GM12865 (cell line): ENCODE measurements around the gene RHBDD1.
A peak's percentile ranks its signal among the peaks of the same experiment; 100 is the strongest.

Experiments
- DNase-seq: peaks from one replicate; pipeline ENCODE4 v3.0.0; 2010; ENCODE audit warnings: low read depth
- H3K4me3 ChIP-seq: 2 replicates; pipeline ENCODE4 v1.5.1; 2011; ENCODE audit warnings: mild to moderate bottlenecking, low read depth, low read length, control low read depth
- TF ChIP-seq, protein P1 (sequence below): IDR thresholded peaks from 2 replicates; pipeline ENCODE4 v1.5.1; 2011; ENCODE audit warnings: low read length, control low read depth, low read depth, inconsistent platforms; ENCODE audit not compliant: insufficient read depth; ENCODE audit errors: missing control alignments

The RHBDD1 gene

DNA sequence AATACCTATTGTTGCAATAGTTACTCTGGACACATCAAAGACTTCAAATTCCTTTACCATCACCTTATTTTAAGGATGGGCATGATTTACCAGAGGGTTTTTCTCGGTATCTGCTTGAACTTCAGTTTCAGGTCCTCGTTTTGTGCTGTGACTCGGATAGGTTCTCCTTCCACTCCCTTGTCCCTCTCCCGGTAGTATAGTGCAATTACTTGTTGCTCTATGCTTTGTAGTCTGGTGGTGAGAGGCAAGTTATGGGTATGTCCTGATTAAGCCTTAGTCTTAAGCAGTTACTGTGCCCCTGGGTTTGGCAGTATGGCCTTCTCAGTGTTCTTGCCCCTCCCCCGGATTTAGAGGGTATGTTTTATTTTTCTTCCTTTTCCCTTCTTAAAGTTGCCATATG, 96.6 kb downstream of the RHBDD1 start:
- TF ChIP-seq, protein P1, sequence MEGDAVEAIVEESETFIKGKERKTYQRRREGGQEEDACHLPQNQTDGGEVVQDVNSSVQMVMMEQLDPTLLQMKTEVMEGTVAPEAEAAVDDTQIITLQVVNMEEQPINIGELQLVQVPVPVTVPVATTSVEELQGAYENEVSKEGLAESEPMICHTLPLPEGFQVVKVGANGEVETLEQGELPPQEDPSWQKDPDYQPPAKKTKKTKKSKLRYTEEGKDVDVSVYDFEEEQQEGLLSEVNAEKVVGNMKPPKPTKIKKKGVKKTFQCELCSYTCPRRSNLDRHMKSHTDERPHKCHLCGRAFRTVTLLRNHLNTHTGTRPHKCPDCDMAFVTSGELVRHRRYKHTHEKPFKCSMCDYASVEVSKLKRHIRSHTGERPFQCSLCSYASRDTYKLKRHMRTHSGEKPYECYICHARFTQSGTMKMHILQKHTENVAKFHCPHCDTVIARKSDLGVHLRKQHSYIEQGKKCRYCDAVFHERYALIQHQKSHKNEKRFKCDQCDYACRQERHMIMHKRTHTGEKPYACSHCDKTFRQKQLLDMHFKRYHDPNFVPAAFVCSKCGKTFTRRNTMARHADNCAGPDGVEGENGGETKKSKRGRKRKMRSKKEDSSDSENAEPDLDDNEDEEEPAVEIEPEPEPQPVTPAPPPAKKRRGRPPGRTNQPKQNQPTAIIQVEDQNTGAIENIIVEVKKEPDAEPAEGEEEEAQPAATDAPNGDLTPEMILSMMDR, result no peak
- H3K4me3 ChIP-seq, result no peak overlapping the region
- no peak for DNase-seq

DNA sequence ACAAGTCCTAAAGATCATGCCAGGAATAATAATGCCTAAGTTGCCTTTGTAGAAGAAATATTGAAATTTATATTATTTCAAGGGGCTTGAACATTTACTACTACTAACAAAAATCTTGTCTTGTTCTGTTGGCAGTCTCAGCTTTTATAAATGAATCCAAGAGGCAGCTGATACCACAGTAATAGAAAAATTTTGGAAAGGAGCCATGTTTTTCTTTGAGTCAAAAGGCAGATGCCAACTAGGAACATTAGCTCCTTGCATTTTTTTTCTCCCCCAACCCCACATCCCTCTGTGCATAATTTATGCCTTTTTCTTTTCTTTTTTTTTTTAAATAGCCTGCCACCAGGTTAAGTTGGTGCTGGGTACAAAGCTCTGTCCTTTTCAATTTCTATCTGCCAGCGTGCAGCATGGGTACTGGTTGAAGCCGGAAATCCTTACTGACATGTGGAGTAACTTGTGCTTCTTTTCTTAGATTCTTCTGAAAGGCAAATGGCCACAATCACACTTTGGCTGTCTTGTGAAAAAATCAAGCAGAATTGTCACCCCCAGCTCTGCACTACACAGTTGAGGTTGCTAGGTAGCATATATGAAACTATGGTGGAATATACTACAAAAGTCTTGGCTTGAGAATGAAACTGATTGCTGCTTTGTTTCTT, 98.8 kb downstream of the RHBDD1 start:
- H3K4me3 ChIP-seq, result no peak overlapping the region
- TF ChIP-seq, protein P1, result no peak
- no peak for DNase-seq

DNA sequence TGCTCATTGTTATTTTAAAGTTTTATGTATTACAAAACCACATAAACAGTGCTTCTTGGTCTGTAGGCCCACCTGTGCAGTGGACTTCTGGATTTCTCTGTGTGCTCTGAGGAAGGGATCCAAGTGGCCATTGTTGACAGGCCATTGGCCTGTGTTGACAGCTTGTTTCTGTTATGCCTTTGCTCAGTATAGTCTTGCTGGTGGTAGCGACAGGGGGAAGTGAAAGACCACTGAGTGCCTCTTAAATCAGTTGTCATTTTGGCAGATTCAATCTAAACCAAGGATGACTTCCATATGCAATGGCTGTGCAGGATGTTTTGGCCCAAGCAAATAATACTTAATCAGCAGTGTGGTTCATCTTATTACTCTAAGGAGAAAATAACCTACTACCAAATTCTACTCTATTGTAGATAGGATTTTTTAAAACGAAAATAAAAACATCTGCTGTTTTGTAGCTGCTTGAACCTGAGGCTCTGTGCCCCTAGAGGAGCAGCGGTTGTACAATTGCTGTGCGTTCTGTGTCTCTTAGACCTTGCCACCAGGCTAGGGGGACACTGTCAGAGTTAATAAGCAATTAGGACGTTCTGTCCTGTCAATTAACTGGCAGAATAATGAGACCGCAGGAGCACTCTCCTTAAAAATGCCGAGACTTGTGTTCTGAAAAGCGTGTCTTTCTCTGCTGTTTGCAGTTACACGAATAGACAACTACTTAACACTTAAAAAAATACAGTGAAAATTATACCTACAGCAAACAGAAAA, 108.2 kb downstream of the RHBDD1 start:
- no peak overlapping the region for H3K4me3 ChIP-seq
- TF ChIP-seq, protein P1, result no peak
- peak; percentile 22 for DNase-seq

DNA sequence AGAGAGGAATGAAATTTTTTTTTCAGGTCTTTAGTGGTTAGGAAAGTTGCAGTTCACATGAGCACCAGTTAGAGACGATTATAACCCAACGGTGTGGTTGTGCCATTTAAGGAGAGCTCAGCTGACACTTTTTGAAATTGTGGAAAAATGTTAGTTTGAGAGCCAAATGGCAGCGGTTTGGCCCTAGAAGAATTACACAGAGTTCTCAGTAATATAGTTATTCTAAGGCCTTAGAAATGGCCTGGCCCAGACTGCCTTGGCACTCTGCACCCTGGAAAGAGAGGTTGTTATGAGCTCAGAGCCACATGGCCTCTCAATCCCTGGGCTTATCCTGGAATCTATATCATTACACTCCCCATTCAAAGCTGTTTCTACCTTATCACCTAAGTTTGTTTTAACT, 117.4 kb downstream of the RHBDD1 start:
- TF ChIP-seq, protein P1, result no peak
- H3K4me3 ChIP-seq, result no peak overlapping the region
- DNase-seq, result no peak

DNA sequence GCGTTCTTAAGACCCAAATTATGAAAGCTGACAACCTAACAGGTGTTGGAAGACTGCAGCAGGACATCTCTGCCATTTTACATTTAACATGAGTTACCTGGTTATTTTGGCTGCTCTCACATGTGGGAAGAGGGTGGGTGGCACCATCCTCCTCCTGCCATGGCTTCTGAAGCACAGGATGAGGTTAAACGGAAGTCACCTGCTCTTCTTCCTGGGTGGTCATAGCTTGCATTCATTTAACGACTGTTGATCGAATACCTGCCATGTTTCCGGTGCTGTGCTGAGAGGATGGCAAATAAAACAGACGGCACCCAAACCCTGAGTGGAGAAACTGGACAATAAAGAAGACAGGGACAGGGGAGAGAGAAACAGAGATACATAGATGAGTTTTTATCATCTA, 118.0 kb downstream of the RHBDD1 start:
- DNase-seq, result no peak
- H3K4me3 ChIP-seq, result no peak overlapping the region
- TF ChIP-seq, protein P1, result no peak

DNA sequence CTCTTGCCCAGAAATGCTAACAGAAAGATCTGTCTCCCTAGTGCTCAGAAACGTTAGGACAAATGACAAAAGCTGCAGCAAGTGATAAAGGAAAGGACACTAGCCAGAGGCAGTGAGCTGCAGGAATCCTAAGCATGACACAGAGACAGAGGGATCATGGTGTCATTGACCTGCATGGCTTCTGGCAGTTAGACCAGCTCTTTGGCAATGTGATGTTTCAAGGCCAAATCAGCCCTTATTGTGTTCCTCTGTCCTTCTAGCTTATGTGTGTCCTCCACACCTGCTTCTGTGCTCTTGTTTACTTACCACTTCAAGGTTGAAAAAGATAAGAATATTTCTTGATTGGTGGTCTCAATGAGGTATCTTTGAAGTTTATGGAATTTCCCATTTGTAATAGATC, 120.8 kb downstream of the RHBDD1 start:
- no peak overlapping the region for H3K4me3 ChIP-seq
- TF ChIP-seq, protein P1, result no peak
- DNase-seq, result no peak

DNA sequence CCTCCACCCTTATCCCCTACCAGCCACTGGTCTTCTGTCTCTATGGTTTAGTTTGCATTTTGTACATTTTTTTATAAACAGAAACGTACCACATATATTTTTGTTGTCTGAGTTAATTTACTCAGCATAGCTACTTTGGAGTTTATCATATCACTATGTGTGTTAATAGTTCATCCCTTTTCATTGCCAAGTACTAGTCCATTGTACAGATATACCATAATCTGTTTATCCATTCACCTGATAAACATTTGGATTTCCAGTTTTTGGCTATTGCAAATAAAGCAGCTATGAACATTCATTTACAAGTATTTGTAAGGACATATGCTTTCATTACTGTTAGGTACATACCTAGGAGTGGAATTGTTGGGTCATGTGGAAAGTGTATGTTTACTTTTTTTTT, 123.6 kb downstream of the RHBDD1 start:
- TF ChIP-seq, protein P1, result no peak
- no peak for DNase-seq
- no peak overlapping the region for H3K4me3 ChIP-seq
